ENCODE results near the gene FOXRED1. TPM values are rescaled to one million over a fixed set of nuclear protein-coding genes. Genes with fewer than 3 reads are reported as not detected.

Gene FOXRED1
- total and polyA plus RNA-seq, 2 of the 13 experiments (the other 11 are each of a cell fraction or from before 2014, with no cell fraction given): 29.6 to 42.9 TPM

DNA sequence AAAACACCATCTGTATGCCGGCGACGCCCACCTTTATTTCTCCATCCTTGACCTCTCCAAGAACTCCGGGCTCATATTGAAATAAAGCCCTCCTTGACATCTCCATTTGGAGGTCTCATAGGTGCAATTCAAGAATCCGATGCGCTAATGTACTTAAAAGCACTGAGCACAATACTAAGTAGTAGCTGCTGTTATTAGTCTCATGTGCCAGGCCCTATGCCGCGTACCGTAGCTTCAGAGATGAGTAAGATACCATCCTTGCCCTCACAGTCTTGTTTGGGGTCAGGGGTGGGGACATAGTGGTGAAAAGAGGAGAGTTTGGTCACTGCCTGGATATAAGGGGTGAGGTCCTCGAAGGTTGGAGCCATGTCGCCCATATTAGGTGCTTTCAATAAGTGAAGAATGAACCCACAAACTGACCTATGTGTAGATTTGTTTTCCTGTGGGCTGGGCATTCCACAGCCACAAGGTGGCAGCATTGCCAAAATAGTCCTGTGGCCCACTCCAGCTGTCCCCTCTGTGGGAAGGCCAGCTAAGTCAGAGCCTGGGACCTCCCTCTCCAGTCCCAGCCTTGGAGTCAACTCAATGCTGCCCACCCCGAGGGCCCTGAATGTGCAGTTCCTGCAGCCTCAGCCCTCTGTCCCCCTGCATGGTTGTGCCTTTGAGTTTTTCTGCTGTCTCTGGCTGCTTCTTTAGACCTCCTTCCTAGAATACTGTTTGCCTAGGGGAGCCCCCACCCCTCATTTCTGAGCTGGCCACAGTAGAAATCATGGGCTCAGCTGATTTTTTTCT is 41.4 kb downstream of the FOXRED1 start:
- H2AFZ ChIP-seq (ENCODE audit: low read length): no peak overlapping the region
- BruUV-seq (replicated peaks): no TSS peak
- H3K4me1 ChIP-seq (ENCODE audit: insufficient read depth, low read length): no peaks in the 10 kb centered on the region
- ATAC-seq: peak; percentile 98
- no peak overlapping the region for H3K4me2 ChIP-seq (ENCODE audit: low read depth, low read length)
- H3K4me3 ChIP-seq (replicated peaks in 1 of 3; ENCODE audit: insufficient read depth in 1 of 3, low read depth in 2 of 3, low read length in 3 of 3): no peak overlapping the region
- H3K9me3 ChIP-seq (ENCODE audit: low read length): no peaks in the 10 kb centered on the region
- no peak overlapping the region for H3K9ac ChIP-seq (ENCODE audit: insufficient read depth, low read depth, low read length)
- H3K27ac ChIP-seq (ENCODE audit: extremely low read length, insufficient read depth, low read length): no peak overlapping the region
- in situ Hi-C loops (cut with HindIII; ENCODE audit: extremely low pct_ligation_motif_present, low pct_unique_long_range_greater_than_20kb) (no loop called here), intact Hi-C loops (cut with micrococcal nuclease; ENCODE audit: unreplicated experiment) (loop anchor here (1.0 to 2.0 kb wide), 3 partner anchors 46 to 170 kb away; no protein-coding TSS in a partner anchor)
- H3K36me3 ChIP-seq (replicated peaks in 1 of 2; ENCODE audit: control insufficient read depth in 1 of 2, insufficient read depth in 2 of 2, low read length in 2 of 2): peaks cover 0 to 17% of the 10 kb centered on the region in 2 experiments; a peak in 3 of 5 replicates
- no peaks in the 10 kb centered on the region for H3K27me3 ChIP-seq (ENCODE audit: control insufficient read depth in 1 of 2, insufficient read depth in 2 of 2, low read length in 2 of 2)
- ChIA-PET POLR2A (interaction anchor here (0.7 to 0.9 kb wide), 2 partner anchors 47 to 170 kb away, joined by 3 read pairs; no protein-coding TSS in a partner anchor), CTCF (ENCODE audit: low intra/inter-chr PET ratio, low total read pairs) (interaction anchor here (0.6 to 1.6 kb wide), 5 partner anchors 49 to 388 kb away, joined by 3 to 13 read pairs (median 3); no protein-coding TSS in a partner anchor)
- peak; percentile 63 for DNase-seq (ENCODE audit: low spot score)
- H3K79me2 ChIP-seq (ENCODE audit: insufficient read depth, low read length): no peaks in the 10 kb centered on the region
- WGBS (ENCODE audit: low lambda C conversion rate): 66% methylated on average over 12 of the region's 12 CpGs
- peak; percentile 36 for FAIRE-seq
- no peaks in the 10 kb centered on the region for H4K20me1 ChIP-seq (ENCODE audit: insufficient read depth, low read length)
- TF ChIP-seq FOSL2 (CRISPR knock-in tag; IDR thresholded peaks at IDR 0.05): peak; percentile 25; the same call in 1 of the 2 replicates
- TF ChIP-seq, protein P1, sequence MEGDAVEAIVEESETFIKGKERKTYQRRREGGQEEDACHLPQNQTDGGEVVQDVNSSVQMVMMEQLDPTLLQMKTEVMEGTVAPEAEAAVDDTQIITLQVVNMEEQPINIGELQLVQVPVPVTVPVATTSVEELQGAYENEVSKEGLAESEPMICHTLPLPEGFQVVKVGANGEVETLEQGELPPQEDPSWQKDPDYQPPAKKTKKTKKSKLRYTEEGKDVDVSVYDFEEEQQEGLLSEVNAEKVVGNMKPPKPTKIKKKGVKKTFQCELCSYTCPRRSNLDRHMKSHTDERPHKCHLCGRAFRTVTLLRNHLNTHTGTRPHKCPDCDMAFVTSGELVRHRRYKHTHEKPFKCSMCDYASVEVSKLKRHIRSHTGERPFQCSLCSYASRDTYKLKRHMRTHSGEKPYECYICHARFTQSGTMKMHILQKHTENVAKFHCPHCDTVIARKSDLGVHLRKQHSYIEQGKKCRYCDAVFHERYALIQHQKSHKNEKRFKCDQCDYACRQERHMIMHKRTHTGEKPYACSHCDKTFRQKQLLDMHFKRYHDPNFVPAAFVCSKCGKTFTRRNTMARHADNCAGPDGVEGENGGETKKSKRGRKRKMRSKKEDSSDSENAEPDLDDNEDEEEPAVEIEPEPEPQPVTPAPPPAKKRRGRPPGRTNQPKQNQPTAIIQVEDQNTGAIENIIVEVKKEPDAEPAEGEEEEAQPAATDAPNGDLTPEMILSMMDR (CRISPR knock-in tag; IDR thresholded peaks at IDR 0.05): peak; percentile 95
- 0 out of 2 replicates have a peak, but pooled peaks have one; percentile 26 for TF ChIP-seq SALL2 (CRISPR knock-in tag; IDR thresholded peaks at IDR 0.05)
- no peak for TF ChIP-seq ZNF263 (CRISPR knock-in tag; IDR thresholded peaks at IDR 0.05)
- no peak for TF ChIP-seq SNRNP70 (IDR thresholded peaks at IDR 0.05; ENCODE audit: low read depth, low read length)
- TF ChIP-seq SRSF4 (IDR thresholded peaks at IDR 0.05; ENCODE audit: low read depth, low read length, poor library complexity, severe bottlenecking): no peak
- TF ChIP-seq, protein P2, sequence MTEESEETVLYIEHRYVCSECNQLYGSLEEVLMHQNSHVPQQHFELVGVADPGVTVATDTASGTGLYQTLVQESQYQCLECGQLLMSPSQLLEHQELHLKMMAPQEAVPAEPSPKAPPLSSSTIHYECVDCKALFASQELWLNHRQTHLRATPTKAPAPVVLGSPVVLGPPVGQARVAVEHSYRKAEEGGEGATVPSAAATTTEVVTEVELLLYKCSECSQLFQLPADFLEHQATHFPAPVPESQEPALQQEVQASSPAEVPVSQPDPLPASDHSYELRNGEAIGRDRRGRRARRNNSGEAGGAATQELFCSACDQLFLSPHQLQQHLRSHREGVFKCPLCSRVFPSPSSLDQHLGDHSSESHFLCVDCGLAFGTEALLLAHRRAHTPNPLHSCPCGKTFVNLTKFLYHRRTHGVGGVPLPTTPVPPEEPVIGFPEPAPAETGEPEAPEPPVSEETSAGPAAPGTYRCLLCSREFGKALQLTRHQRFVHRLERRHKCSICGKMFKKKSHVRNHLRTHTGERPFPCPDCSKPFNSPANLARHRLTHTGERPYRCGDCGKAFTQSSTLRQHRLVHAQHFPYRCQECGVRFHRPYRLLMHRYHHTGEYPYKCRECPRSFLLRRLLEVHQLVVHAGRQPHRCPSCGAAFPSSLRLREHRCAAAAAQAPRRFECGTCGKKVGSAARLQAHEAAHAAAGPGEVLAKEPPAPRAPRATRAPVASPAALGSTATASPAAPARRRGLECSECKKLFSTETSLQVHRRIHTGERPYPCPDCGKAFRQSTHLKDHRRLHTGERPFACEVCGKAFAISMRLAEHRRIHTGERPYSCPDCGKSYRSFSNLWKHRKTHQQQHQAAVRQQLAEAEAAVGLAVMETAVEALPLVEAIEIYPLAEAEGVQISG (CRISPR knock-in tag; IDR thresholded peaks at IDR 0.05): 0 out of 2 replicates have a peak, but pooled peaks have one; percentile 18
- TF ChIP-seq ZNF788 (CRISPR knock-in tag; IDR thresholded peaks at IDR 0.05; ENCODE audit: borderline replicate concordance): peak; percentile 40; the same call in 1 of the 2 replicates
- peak; percentile 52; the same call in 1 of the 2 replicates for TF ChIP-seq ZNF121 (CRISPR knock-in tag; IDR thresholded peaks at IDR 0.05)
- TF ChIP-seq, protein P3, sequence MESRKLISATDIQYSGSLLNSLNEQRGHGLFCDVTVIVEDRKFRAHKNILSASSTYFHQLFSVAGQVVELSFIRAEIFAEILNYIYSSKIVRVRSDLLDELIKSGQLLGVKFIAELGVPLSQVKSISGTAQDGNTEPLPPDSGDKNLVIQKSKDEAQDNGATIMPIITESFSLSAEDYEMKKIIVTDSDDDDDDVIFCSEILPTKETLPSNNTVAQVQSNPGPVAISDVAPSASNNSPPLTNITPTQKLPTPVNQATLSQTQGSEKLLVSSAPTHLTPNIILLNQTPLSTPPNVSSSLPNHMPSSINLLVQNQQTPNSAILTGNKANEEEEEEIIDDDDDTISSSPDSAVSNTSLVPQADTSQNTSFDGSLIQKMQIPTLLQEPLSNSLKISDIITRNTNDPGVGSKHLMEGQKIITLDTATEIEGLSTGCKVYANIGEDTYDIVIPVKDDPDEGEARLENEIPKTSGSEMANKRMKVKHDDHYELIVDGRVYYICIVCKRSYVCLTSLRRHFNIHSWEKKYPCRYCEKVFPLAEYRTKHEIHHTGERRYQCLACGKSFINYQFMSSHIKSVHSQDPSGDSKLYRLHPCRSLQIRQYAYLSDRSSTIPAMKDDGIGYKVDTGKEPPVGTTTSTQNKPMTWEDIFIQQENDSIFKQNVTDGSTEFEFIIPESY (CRISPR knock-in tag; IDR thresholded peaks at IDR 0.05): 0 out of 2 replicates have a peak, but pooled peaks have one; percentile 21
- peak; percentile 14; the same call in 1 of the 2 replicates for TF ChIP-seq TBX2 (CRISPR knock-in tag; IDR thresholded peaks at IDR 0.05; ENCODE audit: borderline replicate concordance)
- TF ChIP-seq ZFY (CRISPR knock-in tag; IDR thresholded peaks at IDR 0.05): 0 out of 2 replicates have a peak, but pooled peaks have one; percentile 20
- peak; percentile 92 for TF ChIP-seq STAG1 (CRISPR knock-in tag; IDR thresholded peaks at IDR 0.05)

All from HepG2 (cell line).